Mesodermal cell (in vitro differentiated cells): ENCODE results near the gene CPSF7.

ENCODE experiments used
- H3K27ac ChIP-seq: 2 replicates; pipeline ENCODE4 v1.7.0; 2013; ENCODE audit warnings: mild to moderate bottlenecking, low read depth, low read length, moderate library complexity; ENCODE audit not compliant: severe bottlenecking
- H3K36me3 ChIP-seq: 2 replicates; pipeline ENCODE4 v1.7.1; 2013; ENCODE audit warnings: mild to moderate bottlenecking, low read length, moderate library complexity; ENCODE audit not compliant: control insufficient read depth, insufficient read depth
- H3K4me1 ChIP-seq: one replicate; pipeline ENCODE4 v1.7.1; 2013; ENCODE audit warnings: mild to moderate bottlenecking, low read length; ENCODE audit not compliant: insufficient read depth, control insufficient read depth, poor library complexity, severe bottlenecking
- H3K4me3 ChIP-seq: 2 replicates; pipeline ENCODE4 v1.7.0; 2013; ENCODE audit warnings: low read length, control low read depth, mild to moderate bottlenecking; ENCODE audit not compliant: insufficient read depth, poor library complexity, severe bottlenecking; ENCODE audit errors: extremely low read depth
- H3K9me3 ChIP-seq: 2 replicates; pipeline ENCODE4 v1.7.1; 2013; ENCODE audit warnings: mild to moderate bottlenecking, low read length, moderate library complexity; ENCODE audit not compliant: control insufficient read depth
- WGBS, 2 experiments: methylation state at CpG; one replicate each; pipeline ENCODE4 v1.1.5; 2013; ENCODE audit warnings: missing lambda C conversion rate in 2 of 2; ENCODE audit not compliant: insufficient coverage in 2 of 2; 5-methylcytosine and 5-hydroxymethylcytosine counted together

CPSF7 gene

DNA sequence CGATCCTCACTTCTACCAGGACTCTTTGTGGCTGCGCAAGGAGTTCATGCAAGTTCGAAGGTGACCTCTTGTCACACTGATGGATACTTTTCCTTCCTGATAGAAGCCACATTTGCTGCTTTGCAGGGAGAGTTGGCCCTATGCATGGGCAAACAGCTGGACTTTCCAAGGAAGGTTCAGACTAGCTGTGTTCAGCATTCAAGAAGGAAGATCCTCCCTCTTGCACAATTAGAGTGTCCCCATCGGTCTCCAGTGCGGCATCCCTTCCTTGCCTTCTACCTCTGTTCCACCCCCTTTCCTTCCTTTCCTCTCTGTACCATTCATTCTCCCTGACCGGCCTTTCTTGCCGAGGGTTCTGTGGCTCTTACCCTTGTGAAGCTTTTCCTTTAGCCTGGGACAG lies 61.1 kb downstream of the CPSF7 start:
- Histone ChIP-seq H3K9me3 (peaks cover 10% of the 10 kb centered on the region), H3K4me3 (no peak overlapping the region), H3K27ac (no peak overlapping the region), H3K4me1 (no peaks in the 10 kb centered on the region), H3K36me3 (peaks cover 90% of the 10 kb centered on the region)
- 96 to 97% methylated on average over 7 of the region's 7 CpGs for WGBS, 2 experiments

GRCh38 chr11:61367406-61367805 lies 62.4 kb downstream of the CPSF7 start:
- no peak overlapping the region for H3K27ac ChIP-seq
- H3K4me3 ChIP-seq, result no peak overlapping the region
- H3K36me3 ChIP-seq, result peaks cover 84% of the 10 kb centered on the region

GRCh38 chr11:61364012-61364675 lies 65.6 kb downstream of the CPSF7 start:
- Histone ChIP-seq H3K9me3 (no peaks in the 10 kb centered on the region), H3K36me3 (peaks cover 57% of the 10 kb centered on the region), H3K27ac (no peak overlapping the region), H3K4me3 (no peak overlapping the region), H3K4me1 (peaks cover 8% of the 10 kb centered on the region)
- 94 to 100% methylated on average over 3 to 4 of the region's 5 CpGs for WGBS, 2 experiments

More at GRCh38 chr11:61367406-61367805, 62.4 kb downstream of the CPSF7 start:
- H3K9me3 ChIP-seq, result peaks cover 7% of the 10 kb centered on the region
- H3K4me1 ChIP-seq, result peaks cover 5% of the 10 kb centered on the region
- 92 to 97% methylated on average over 2 to 6 of the region's 6 CpGs for WGBS, 2 experiments

DNA sequence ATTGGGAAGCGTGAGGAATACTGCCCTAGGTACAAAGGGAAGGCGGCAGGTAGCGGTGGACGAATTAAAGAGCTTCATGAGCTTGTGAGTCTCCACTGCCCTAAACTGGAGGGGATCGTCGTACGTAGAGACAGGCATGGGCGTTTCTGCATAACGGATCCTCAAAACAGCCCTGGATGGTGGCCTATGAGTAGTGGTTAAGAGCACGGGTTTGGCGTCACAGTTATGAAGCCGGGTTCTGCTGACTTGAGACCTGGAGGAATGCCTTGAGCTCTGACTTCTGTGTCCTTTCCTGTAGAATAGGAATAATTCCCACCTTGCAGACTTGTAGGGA lies 67.3 kb downstream of the CPSF7 start:
- Histone ChIP-seq H3K36me3 (peaks cover 40% of the 10 kb centered on the region), H3K4me3 (peak overlapping the region; percentile 74), H3K9me3 (no peaks in the 10 kb centered on the region), H3K4me1 (peaks cover 8% of the 10 kb centered on the region), H3K27ac (peak overlapping the region; percentile 100)
- 0 to 3% methylated on average over 11 to 12 of the region's 12 CpGs for WGBS, 2 experiments

GRCh38 chr11:61361741-61362541 lies 67.8 kb downstream of the CPSF7 start, which contains the start of the genes CYB561A3 and TMEM138:
TSS of gene CYB561A3 (minus strand) at chr11:61361882. CDS start at chr11:61356713, 5,169 bp downstream.
TSS of gene TMEM138 (plus strand) at chr11:61362374. CDS start at chr11:61364391, 2,017 bp downstream.
- H3K36me3 ChIP-seq, result peaks cover 35% of the 10 kb centered on the region
- H3K4me3 ChIP-seq, result peak within 1 kb of the TSS; percentile 74
- H3K27ac ChIP-seq, result peak within 1 kb of the TSS; percentile 100
- WGBS, 2 experiments, result 0 to 1% methylated on average over 33 to 62 of the region's 63 CpGs
- no peaks in the 10 kb centered on the region for H3K9me3 ChIP-seq
- peaks cover 8% of the 10 kb centered on the region for H3K4me1 ChIP-seq

DNA sequence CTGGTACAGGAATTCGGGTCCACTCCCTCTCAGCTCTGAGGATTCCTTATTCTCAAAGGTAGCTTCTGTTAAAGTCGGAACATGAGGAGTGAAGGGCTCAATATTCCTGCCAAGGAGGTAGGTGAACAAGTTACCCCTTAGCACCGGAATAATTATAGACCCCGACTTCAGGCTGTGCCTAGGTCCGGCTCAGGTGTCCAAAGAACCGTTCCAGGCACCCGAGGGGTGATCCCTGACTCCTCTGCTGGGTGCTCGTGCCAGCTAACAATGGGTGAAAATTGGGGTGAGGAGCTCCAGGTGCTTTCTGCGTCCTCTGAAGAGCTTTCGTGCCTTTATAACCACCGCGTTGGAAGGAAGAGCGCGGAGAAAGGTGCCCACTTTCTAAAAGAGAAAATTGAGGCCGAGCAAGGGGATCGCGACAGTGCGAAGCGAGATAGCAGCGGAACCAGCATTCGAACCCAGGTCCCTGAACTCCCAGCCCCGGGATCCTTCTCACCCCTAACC lies 68.5 kb downstream of the CPSF7 start:
- Histone ChIP-seq H3K9me3 (no peaks in the 10 kb centered on the region), H3K27ac (peak overlapping the region; percentile 100), H3K36me3 (peaks cover 28% of the 10 kb centered on the region), H3K4me1 (peaks cover 8% of the 10 kb centered on the region), H3K4me3 (peak overlapping the region; percentile 74)
- WGBS, 2 experiments, result 2 to 3% methylated on average over 16 to 18 of the region's 22 CpGs

- Histone ChIP-seq H3K36me3 (peaks cover 11% of the 10 kb centered on the region), H3K4me3 (no peak overlapping the region), H3K4me1 (peaks cover 8% of the 10 kb centered on the region), H3K9me3 (no peaks in the 10 kb centered on the region), H3K27ac (no peak overlapping the region)
- WGBS, 2 experiments, result 88 to 98% methylated on average over 5 of the region's 6 CpGs
Observed at GRCh38 chr11:61359516-61359915, 70.3 kb downstream of the CPSF7 start.

DNA sequence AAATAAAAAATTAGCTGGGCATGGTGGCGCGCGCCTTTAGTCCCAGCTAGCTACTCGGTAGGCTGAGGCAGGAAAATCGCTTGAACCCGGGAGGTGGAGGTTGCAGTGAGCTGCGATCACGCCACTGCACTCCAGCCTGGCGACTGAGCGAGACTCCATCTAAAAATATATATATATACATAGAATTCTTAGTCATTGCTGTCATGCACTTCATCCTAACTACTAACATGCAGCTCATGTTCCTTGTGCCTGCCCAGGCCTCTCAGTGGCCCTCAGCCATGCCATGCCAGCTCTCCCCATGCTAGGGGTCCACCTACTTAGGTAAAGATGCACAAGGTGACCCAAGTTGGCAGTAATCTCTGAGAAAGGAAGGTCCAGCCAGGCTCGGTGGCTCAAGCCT lies 71.2 kb downstream of the CPSF7 start:
- 87 to 100% methylated on average over 3 to 7 of the region's 11 CpGs for WGBS, 2 experiments

DNA sequence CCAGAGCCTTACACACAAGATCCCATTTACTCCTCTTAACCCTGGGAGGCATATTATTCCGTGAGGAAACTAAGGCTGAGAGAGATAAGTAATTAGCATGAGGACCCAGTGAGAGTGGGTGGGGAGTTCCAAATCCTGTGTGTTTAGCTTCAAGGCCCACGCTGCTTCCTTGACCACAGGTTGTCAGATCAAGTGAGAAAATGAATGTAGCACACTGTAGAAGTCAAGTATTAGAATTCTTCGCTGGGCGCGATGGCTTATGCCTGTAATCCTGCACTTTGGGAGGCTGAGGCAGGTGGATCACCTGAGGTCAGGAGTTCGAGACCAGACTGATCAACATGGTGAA lies 71.9 kb downstream of the CPSF7 start:
- WGBS, 2 experiments, result 97 to 100% methylated on average over 5 of the region's 6 CpGs
- Histone ChIP-seq H3K4me3 (no peak overlapping the region), H3K36me3 (peaks cover 13% of the 10 kb centered on the region), H3K9me3 (no peaks in the 10 kb centered on the region), H3K27ac (no peak overlapping the region), H3K4me1 (peaks cover 3% of the 10 kb centered on the region)

More for the DNA sequence above, 71.2 kb downstream of the CPSF7 start:
- H3K36me3 ChIP-seq, result peaks cover 7% of the 10 kb centered on the region
- H3K27ac ChIP-seq, result no peak overlapping the region
- no peak overlapping the region for H3K4me3 ChIP-seq
- peaks cover 8% of the 10 kb centered on the region for H3K4me1 ChIP-seq
- H3K9me3 ChIP-seq, result no peaks in the 10 kb centered on the region

- Histone ChIP-seq H3K36me3 (peaks cover 16% of the 10 kb centered on the region), H3K9me3 (no peaks in the 10 kb centered on the region), H3K27ac (no peak overlapping the region), H3K4me1 (peaks cover 3% of the 10 kb centered on the region), H3K4me3 (no peak overlapping the region)
- WGBS, 2 experiments, result 94 to 96% methylated on average over 6 of the region's 9 CpGs
Observed at GRCh38 chr11:61357233-61357893, 72.4 kb downstream of the CPSF7 start.
